Activated CD4-positive, CD25-positive, alpha-beta regulatory T cell (primary cell): Measurements from ENCODE around the gene SLC9A5.
A peak's percentile ranks its signal among the peaks of the same experiment; 100 is the strongest.

Source experiments
- DNase-seq, 4 experiments: peaks; one replicate each; lab custom pipeline; 2025; lab: John Stamatoyannopoulos, UW

The SLC9A5 gene

GRCh38 chr16:67310561-67310960 lies 61.8 kb downstream of the SLC9A5 start:
- no peak for DNase-seq

- DNase-seq: peak in 2 of 4 experiments; percentile 50 to 55
These were observed 63.1 kb downstream of the SLC9A5 start for GRCh38 chr16:67311607-67312488.

- no peak for DNase-seq
These were observed 63.9 kb downstream of the SLC9A5 start for GRCh38 chr16:67312719-67313118.

- no peak for DNase-seq
These were observed 69.1 kb downstream of the SLC9A5 start for GRCh38 chr16:67317853-67318252.
